DOHH2 (cell line): ENCODE data around the gene TBCD.

ENCODE experiments used
- H3F3A ChIP-seq: fragments of 200-600 bp; sonication (generic), shearing (Covaris generic); 2 replicates; pipeline ENCODE4 v1.6.0; 2016; ENCODE audit warnings: antibody characterized with exemption, mild to moderate bottlenecking; ENCODE audit not compliant: control insufficient read depth, insufficient read depth
- H3K27ac ChIP-seq: fragments of 200-600 bp; sonication (generic); 2 replicates; pipeline ENCODE4 v1.5.1; 2014; ENCODE audit warnings: low read depth, mild to moderate bottlenecking, low read length, moderate library complexity
- H3K27me3 ChIP-seq: fragments of 200-600 bp; sonication (generic); 2 replicates; pipeline ENCODE4 v1.6.1; 2014; ENCODE audit warnings: mild to moderate bottlenecking, low read length, mixed read lengths; ENCODE audit not compliant: control insufficient read depth
- H3K36me3 ChIP-seq: fragments of 200-600 bp; sonication (generic); 2 replicates; pipeline ENCODE4 v1.6.1; 2014; ENCODE audit warnings: mild to moderate bottlenecking, low read length, moderate library complexity, mixed read lengths; ENCODE audit not compliant: control insufficient read depth
- H3K4me1 ChIP-seq: fragments of 200-600 bp; sonication (generic); 2 replicates; pipeline ENCODE4 v1.6.1; 2014; ENCODE audit warnings: mild to moderate bottlenecking, low read length, mixed read lengths; ENCODE audit not compliant: control insufficient read depth
- H3K4me2 ChIP-seq: fragments of 200-600 bp; sonication (generic); 2 replicates; pipeline ENCODE4 v1.6.0; 2014; ENCODE audit warnings: mild to moderate bottlenecking, low read length, moderate library complexity
- H3K4me3 ChIP-seq: fragments of 200-600 bp; sonication (generic); 2 replicates; pipeline ENCODE4 v1.5.1; 2014; ENCODE audit warnings: mild to moderate bottlenecking, low read length, mixed read lengths
- H3K79me2 ChIP-seq: fragments of 200-600 bp; sonication (generic); 2 replicates; pipeline ENCODE4 v1.6.1; 2014; ENCODE audit warnings: mild to moderate bottlenecking, low read length, mixed read lengths; ENCODE audit not compliant: control insufficient read depth
- H3K9me2 ChIP-seq: fragments of 200-600 bp; sonication (generic); replicated peaks from 2 replicates; pipeline ENCODE4 v1.6.1; 2014; ENCODE audit warnings: mild to moderate bottlenecking, low read length, mixed read lengths; ENCODE audit not compliant: control insufficient read depth
- H3K9me3 ChIP-seq: fragments of 200-600 bp; sonication (generic); 2 replicates; pipeline ENCODE4 v1.6.1; 2014; ENCODE audit warnings: antibody characterized with exemption, low read length, mixed read lengths; ENCODE audit not compliant: control insufficient read depth, insufficient read depth
- H4K20me1 ChIP-seq: fragments of 200-600 bp; sonication (generic); 2 replicates; pipeline ENCODE4 v1.6.0; 2014; ENCODE audit warnings: low read depth, mild to moderate bottlenecking, antibody characterized with exemption, low read length, moderate library complexity; ENCODE audit not compliant: control insufficient read depth, insufficient read depth
- CTCF ChIP-seq: fragments of 200-600 bp; sonication (generic); IDR thresholded peaks from one replicate; pipeline ENCODE4 v1.5.1; 2014; ENCODE audit warnings: antibody characterized with exemption, mild to moderate bottlenecking, low read depth, low read length; ENCODE audit not compliant: poor library complexity, severe bottlenecking
- EZH2phosphoT487 ChIP-seq: fragments of 200-600 bp; sonication (generic); IDR thresholded peaks from 2 replicates; pipeline ENCODE4 v1.6.1; 2017; ENCODE audit warnings: borderline replicate concordance, mild to moderate bottlenecking, antibody characterized with exemption, low read length, moderate library complexity, mixed read lengths

TBCD gene

GRCh38 chr17:82905130-82905529, 153.3 kb downstream of the TBCD start:
- no peak overlapping the region for H3K4me2 ChIP-seq
- no peak overlapping the region for H3K27ac ChIP-seq
- H3K4me1 ChIP-seq = no peaks in the 10 kb centered on the region; the same call in 1 of the 2 replicates
- no peaks in the 10 kb centered on the region for H3K9me3 ChIP-seq
- H3K27me3 ChIP-seq = no peaks in the 10 kb centered on the region
- H3K79me2 ChIP-seq = no peaks in the 10 kb centered on the region
- H3K36me3 ChIP-seq = peaks cover 21% of the 10 kb centered on the region
- H3K4me3 ChIP-seq = no peak overlapping the region
- TF ChIP-seq CTCF = no peak
- no peak for TF ChIP-seq EZH2phosphoT487
- H3F3A ChIP-seq = no peaks in the 10 kb centered on the region
- no peaks in the 10 kb centered on the region for H3K9me2 ChIP-seq
- no peaks in the 10 kb centered on the region for H4K20me1 ChIP-seq

GRCh38 chr17:82907797-82908542, 156.1 kb downstream of the TBCD start:
- Histone ChIP-seq H3K27ac (no peak overlapping the region), H3K4me2 (no peak overlapping the region)

GRCh38 chr17:82908543-82909160, 156.8 kb downstream of the TBCD start:
- no peak overlapping the region for H3K4me2 ChIP-seq
- H3K9me2 ChIP-seq = no peaks in the 10 kb centered on the region
- no peaks in the 10 kb centered on the region for H4K20me1 ChIP-seq
- H3K4me1 ChIP-seq = peaks cover 6% of the 10 kb centered on the region
- no peaks in the 10 kb centered on the region for H3F3A ChIP-seq
- H3K27me3 ChIP-seq = no peaks in the 10 kb centered on the region
- H3K9me3 ChIP-seq = no peaks in the 10 kb centered on the region
- no peaks in the 10 kb centered on the region; the same call in 1 of the 2 replicates for H3K36me3 ChIP-seq
- no peaks in the 10 kb centered on the region for H3K79me2 ChIP-seq
- no peak overlapping the region for H3K27ac ChIP-seq
- TF ChIP-seq EZH2phosphoT487 (no peak), CTCF (no peak)
- H3K4me3 ChIP-seq = no peak overlapping the region

More at GRCh38 chr17:82907797-82908542, 156.1 kb downstream of the TBCD start:
- Histone ChIP-seq H3K9me2 (no peaks in the 10 kb centered on the region), H4K20me1 (no peaks in the 10 kb centered on the region), H3K4me1 (peaks cover 6% of the 10 kb centered on the region), H3F3A (no peaks in the 10 kb centered on the region), H3K4me3 (no peak overlapping the region), H3K27me3 (no peaks in the 10 kb centered on the region), H3K79me2 (no peaks in the 10 kb centered on the region), H3K36me3 (peaks cover 6% of the 10 kb centered on the region; the same call in 1 of the 2 replicates), H3K9me3 (no peaks in the 10 kb centered on the region)
- TF ChIP-seq EZH2phosphoT487 (no peak), CTCF (no peak)
